HEK293T (cell line): ENCODE measurements around the gene HSD17B11.

Experiments
- BHLHE40 ChIP-seq: fragments of 450-650 bp; IDR thresholded peaks from 2 replicates; pipeline ENCODE4 v1.6.1; 2016; ENCODE audit warnings: mild to moderate bottlenecking, moderate library complexity, borderline replicate concordance
- ELF4 ChIP-seq: fragments of 450-650 bp; IDR thresholded peaks from 2 replicates; pipeline ENCODE4 v1.6.1; 2017; ENCODE audit warnings: antibody characterized with exemption

DNA sequence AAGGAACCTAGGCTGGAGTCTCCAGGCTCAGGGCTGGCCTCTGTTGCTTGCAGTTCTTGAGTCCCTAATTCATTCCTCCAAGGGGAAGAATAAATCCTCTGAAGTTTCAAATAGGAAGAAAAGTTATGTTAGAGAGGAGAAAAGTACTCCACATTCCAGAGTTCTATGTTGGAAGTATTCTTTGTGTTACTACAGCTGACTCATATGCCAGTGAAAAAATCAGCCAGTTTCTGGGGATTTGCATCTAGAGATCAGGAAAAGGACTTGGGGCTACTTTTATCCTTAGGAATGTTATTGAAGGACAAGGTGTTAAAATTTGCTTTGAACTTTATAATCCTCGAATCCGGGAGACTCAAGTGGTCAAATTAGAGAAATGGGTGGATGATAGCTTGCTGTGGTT, 19.7 kb upstream of the HSD17B11 start:
- no peak for TF ChIP-seq ELF4
- no peak for TF ChIP-seq BHLHE40
